Neural progenitor cell (in vitro differentiated cells): Measurements from ENCODE around the gene RNPS1.

Experiments used
- EZH2 ChIP-seq: fragments of 200-600 bp; sonication (generic); IDR thresholded peaks from 2 replicates; pipeline ENCODE4 v1.6.1; 2017; ENCODE audit warnings: antibody characterized with exemption, mild to moderate bottlenecking, moderate library complexity
- EZH2phosphoT487 ChIP-seq: fragments of 200-600 bp; sonication (generic); IDR thresholded peaks from 2 replicates; pipeline ENCODE4 v1.6.1; 2017; ENCODE audit warnings: antibody characterized with exemption
- TF ChIP-seq, protein P1 (sequence below): fragments of 200-600 bp; sonication (generic); IDR thresholded peaks from 2 replicates; pipeline ENCODE4 v1.5.1; 2017; ENCODE audit warnings: antibody characterized with exemption, mild to moderate bottlenecking

- TF ChIP-seq EZH2phosphoT487 = no peak
- TF ChIP-seq EZH2 = no peak
- TF ChIP-seq, protein P1, sequence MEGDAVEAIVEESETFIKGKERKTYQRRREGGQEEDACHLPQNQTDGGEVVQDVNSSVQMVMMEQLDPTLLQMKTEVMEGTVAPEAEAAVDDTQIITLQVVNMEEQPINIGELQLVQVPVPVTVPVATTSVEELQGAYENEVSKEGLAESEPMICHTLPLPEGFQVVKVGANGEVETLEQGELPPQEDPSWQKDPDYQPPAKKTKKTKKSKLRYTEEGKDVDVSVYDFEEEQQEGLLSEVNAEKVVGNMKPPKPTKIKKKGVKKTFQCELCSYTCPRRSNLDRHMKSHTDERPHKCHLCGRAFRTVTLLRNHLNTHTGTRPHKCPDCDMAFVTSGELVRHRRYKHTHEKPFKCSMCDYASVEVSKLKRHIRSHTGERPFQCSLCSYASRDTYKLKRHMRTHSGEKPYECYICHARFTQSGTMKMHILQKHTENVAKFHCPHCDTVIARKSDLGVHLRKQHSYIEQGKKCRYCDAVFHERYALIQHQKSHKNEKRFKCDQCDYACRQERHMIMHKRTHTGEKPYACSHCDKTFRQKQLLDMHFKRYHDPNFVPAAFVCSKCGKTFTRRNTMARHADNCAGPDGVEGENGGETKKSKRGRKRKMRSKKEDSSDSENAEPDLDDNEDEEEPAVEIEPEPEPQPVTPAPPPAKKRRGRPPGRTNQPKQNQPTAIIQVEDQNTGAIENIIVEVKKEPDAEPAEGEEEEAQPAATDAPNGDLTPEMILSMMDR = no peak
Observed at GRCh38 chr16:2230376-2230775, 37.5 kb downstream of the RNPS1 start.
